GM18907 (cell line): Measurements from ENCODE around the gene OSBPL10.
"Not testable (repeated sequence)": the region's sequence is repeated elsewhere in the genome, so short reads cannot be mapped to it uniquely, and the experiment has no call there.

ENCODE experiments used
- ATAC-seq: cut with Tn5 transposase; IDR thresholded peaks from one replicate; pipeline ENCODE4 v1.9.1; 2021; ENCODE audit warnings: mild to moderate bottlenecking, moderate library complexity; ENCODE audit not compliant: unreplicated experiment

The OSBPL10 gene

GRCh38 chr3:31714495-31715280, 266.4 kb downstream of the OSBPL10 start:
- ATAC-seq, result no peak

DNA sequence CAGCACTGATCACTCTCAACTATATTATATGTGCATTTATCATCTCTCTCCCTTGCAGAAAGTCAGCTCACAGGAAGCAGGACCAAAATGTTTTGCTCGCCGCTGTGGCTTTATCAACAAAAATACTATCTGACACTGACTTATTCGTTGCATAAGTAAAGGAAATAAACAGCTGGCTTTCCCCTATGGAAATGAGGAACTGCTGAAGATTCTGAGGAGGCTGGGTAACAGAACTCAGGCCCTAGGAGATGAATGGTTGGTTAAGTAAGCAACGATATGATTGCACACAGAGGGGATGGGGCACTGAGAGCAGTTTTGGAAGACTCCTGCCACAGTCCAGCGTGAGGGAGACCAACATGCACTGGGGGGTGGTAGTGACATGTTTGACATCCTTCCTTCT, 267.2 kb downstream of the OSBPL10 start:
- ATAC-seq, result no peak

GRCh38 chr3:31710123-31710803, 270.8 kb downstream of the OSBPL10 start:
- no peak for ATAC-seq

DNA sequence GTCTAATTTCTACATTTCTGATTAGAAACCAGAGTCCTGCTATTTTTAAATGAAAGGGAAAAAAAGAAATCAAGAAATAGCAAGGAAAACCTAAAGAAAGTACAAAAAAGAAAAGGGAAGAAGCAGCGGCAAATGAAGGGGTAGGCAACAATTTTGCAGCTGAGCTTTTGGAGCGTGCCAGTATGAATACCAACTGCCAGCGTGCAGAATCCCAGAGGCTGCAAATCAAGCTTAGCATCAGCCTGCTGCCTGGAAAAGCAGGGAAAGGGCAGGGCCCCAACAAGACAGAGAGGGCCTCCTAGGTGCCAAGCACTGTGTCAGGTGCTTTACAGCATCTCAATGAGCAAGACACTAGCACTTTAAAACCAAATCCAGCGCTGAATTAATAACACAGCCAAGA, 271.5 kb downstream of the OSBPL10 start:
- no peak for ATAC-seq

DNA sequence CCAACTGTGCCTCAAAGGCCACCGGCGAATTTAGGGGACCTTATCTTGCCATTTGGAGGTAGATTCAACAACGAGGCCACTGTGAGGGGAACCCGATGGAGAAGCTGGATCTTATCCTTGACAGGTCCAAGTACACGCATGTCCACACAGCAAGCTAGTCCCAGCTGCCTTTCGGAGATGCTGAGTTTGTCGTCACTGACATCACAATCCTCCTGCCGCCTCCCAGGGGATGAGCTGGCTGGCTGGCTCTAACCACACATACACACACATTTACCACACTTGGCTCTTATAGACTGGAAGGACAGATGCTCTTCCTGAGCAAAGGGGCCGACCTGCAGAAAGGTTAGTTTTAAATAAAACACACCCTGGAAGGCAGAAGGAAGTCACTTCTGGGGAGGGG, 272.1 kb downstream of the OSBPL10 start:
- no peak for ATAC-seq

DNA sequence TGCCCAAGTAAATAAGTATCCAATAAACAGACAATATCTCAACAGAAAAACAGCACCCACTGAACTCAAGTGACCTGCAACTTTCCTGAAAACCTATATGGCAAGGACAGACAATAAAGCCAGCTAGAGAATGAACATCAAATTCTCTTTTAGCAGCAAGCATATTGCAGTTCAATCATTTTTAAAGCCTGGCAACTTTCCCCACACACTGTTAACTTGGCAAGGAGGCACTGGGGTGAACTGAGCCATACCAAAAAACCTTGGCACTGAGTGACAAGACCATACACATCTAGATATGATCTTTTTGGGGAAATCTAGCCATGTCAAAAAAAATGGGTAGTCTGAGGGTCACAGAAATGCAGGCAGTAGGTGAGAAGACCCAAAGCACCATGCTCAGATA, 273.8 kb downstream of the OSBPL10 start:
- no peak for ATAC-seq

DNA sequence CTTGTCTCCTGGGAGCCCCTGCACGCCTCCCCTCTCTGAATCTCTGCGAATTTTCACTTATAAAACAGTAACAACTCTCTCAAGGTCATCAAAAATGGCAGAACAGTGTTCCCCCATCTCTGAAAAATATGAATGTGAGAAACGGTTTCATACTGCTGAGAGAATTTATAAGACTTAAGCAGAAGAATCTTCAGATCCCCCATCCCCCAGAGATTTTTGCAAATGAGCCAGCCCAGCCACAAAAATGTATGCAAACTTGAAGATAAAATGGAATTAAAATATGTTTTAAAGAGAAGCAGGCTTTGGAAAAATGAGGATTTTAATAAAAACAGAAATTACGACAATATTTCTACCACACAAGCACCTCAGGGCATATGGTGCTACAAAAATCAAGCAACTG, 275.3 kb downstream of the OSBPL10 start:
- no peak for ATAC-seq

GRCh38 chr3:31704591-31705179, 276.4 kb downstream of the OSBPL10 start:
- ATAC-seq, result no peak

DNA sequence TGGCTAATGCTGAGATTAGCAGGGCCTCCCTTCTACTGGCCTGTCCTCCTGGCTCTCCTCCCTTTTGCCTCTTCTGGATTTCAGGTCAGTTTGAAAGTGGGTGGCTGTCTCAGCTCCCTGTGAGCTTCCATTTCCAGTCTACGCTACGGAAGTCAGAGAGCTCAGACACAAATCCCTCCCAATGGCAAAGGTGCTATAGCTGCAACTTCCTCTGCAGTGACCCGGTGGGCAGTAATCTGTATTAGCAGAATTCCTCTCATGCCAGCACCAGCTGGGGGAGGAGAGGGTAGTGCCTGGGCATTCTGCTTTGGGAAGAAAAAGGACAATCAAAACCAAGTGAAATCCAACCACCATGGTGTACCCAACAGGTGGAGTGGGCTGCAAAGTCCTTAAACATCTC, 276.9 kb downstream of the OSBPL10 start:
- ATAC-seq, result no peak

DNA sequence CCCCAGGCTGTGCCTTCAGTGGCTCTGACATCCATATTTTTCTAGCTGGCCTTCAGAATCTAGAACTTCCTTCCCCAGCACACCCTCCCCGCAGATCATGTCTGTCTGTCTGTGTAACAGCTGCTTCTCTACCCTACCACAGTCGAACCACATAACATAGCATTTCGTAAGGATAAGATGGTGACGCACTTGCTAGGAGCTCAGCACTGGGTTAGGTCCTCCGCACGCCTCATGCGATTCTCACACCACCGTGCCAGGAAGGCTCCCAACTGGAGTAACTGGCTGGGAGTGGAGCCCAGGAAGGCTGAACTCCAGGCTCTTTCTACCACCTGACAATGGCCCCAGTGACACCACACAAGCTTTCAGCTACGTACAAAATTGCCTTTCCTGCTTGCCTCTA, 279.8 kb downstream of the OSBPL10 start:
- no peak for ATAC-seq

DNA sequence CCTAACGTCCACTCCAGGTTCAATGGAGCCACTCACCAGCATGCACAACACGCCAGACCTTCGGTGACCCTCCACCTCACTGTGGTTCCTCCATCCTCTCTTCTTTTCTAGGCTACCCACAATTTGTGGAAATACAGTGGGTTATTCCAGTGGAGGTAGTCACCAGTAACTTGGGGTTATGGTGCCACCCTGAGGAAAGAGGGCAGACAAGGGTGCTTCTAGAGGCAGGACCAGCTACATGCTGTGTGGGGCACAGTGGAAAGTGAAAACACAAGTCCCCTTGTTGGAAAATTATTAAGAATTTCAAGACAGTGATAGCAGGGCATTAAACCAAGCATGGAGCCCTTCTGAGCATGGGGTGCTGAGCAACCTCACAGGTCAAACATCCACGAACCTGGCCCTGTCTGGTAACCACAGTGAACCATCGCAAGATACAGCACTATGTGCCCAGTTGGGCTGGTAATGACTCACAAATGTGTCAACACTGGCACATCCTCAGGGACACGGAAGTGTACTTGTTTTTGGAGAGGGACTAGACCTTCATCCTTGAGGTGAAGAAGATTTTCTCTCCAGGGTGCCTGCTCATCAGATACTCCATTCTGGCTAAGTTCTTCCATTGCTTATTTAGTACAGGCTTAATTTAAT, 281.6 kb downstream of the OSBPL10 start:
- ATAC-seq, result no peak

- ATAC-seq, result no peak
Observed at GRCh38 chr3:31696815-31697548, 284.1 kb downstream of the OSBPL10 start.

DNA sequence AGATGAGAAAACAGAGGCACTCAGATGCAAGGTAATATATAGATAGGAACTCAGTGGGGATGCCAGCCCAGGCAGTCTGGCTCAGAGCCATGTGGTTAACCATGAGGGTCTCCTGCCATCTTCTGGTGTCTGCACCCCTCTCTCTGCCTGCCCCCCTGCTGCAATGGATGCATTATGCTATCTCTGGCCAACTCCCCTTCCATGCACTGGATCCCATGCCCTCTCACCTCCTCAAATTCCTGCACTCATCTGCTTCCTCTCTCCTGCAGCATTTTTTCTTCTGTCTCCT, 285.1 kb downstream of the OSBPL10 start:
- ATAC-seq, result peak; percentile 29

- ATAC-seq, result peak; percentile 60
Observed at GRCh38 chr3:31695280-31696008, 285.6 kb downstream of the OSBPL10 start.

DNA sequence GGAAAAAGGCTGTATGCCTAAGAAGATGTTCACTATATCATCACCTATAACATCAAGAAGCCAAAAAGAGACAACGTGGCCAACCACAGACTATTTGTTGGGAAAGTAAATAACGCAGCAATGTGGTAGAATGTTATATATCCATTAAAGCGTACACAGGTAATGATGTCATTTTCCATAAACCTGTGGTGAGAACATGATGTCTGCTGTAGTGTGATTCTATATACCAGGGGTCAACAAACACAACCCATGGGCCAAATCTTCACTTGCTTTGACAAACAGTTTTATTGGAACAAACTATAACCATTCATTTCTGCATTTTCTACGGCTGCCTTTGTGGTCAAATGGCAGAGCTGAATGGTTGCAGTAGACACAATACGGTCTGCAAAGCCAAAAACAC, 287.7 kb downstream of the OSBPL10 start:
- no peak for ATAC-seq

DNA sequence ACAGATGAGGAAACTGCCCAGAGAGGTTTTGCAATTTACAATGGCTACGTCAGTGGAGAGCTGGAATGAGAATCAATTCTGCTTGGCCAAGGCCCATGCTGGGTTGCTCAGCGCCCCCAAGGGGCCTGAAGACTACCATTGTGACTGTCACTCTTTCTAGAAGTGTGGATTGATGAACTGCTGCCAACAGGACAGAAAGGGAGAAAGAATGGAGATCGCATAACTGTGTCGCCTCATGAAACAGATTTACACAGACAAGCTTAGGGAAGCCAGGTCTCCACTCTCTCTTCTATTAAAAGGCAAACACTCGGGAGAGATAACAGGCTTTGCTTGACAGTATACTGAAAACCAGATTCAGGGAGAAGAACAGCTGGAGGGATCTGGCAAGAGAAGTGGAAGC, 288.3 kb downstream of the OSBPL10 start:
- no peak for ATAC-seq

DNA sequence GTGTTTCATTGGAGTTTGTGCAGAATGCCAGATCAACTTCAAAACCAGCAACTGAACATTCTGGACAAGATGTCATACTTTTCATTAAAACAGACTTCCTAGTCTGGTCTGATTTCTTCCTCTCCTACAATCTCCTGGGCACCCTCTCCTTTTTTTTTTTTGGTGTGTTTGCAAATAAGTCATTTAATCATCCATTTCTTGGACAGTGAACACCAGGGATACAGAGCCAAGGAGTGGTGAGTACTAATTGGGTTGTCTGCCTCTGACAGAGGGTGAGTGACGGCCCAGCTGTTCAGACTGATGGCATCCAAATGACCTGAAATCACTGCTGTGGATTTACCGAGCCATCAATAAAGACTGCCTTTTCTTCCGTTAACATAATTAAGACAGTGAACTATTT, 290.3 kb downstream of the OSBPL10 start:
- ATAC-seq, result no peak

DNA sequence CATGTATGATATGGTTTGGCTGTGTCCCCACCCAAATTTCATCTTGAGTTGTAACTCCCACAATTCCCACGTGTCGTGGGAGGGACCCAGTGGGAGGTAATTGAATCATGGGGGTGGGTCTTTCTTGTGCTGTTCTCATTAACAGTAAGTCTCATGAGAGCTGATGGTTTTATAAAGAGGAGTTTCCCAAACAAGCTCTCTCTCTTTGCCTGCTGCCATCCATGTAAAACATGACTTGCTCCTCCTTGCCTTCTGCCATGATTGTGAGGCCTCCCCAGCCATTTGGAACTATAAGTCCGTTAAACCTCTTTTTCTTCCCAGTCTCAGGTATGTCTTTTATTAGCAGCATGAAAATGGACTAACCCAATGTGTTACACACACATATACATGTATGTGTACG, 291.5 kb downstream of the OSBPL10 start:
- ATAC-seq, result not testable (repeated sequence)

DNA sequence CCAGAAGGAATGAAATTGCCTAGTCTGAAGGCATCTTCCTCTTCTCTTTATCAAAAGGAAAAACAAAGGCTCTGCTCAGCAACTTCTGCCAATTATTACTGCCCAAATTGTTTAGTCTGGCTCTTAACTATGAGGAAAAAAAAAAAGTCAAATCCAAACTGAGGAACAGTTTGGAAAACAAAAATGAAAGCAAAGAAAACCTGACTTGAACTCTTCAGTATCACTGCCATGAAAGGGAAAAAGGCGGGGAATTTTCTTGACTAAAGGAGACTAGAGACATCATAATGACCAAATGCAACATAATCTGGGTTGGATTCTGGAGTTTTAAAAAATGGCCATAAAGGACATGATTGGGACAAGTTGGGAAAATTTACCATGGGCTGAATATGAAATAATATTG, 292.1 kb downstream of the OSBPL10 start:
- no peak for ATAC-seq

DNA sequence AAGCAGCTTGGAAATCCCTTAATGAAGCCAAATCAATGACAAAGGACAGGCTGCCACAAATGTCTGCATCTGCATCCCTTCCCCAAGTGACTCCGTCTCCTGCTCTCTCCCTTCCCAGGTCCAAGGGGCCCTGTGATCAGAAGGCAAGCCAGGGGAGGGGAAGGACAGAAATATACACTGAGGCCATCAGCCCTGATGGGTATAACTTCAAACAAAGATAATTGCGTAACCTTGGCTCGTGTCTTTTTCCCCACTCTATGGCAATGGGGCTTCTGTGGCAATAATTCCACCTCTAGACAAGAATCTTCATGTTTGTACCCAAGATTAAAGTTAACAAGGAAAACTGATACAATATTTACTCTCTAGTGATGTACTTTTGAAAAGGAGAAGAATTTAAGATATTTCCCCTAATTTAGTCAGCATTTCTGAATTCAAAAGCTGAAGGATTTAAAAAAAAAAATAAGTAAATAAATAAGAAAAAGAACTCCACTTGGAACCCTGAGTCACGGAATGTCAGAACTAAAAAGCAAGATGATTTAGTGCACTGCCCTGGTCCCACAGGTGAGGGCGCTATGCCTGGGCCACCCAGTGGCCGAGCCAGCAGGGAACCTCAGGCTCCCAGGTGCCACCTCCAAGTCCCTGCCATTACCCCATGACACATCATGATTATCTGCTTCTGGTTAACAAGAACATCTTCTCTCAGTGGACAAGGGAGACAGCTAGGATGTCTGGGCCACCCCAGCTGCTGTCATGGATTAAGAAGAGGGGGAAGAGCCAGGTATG, 293.9 kb downstream of the OSBPL10 start:
- ATAC-seq, result no peak
